HG03175 (cell line): Measurements from ENCODE around the gene ISM1.
"Not testable (repeated sequence)": the region's sequence is repeated elsewhere in the genome, so short reads cannot be mapped to it uniquely, and the experiment has no call there.

Source experiments
- ATAC-seq: cut with Tn5 transposase; IDR thresholded peaks from one replicate; pipeline ENCODE4 v1.9.1; 2021; ENCODE audit warnings: mild to moderate bottlenecking, moderate library complexity; ENCODE audit not compliant: unreplicated experiment

ISM1 gene

GRCh38 chr20:13221313-13221672 lies 219 bp downstream of the ISM1 start:
- ATAC-seq = peak; percentile 26

GRCh38 chr20:13221673-13222318 lies 722 bp downstream of the ISM1 start:
- peak; percentile 80 for ATAC-seq

- no peak for ATAC-seq
Measured at GRCh38 chr20:13222319-13222716, 1.2 kb downstream of the ISM1 start.

- no peak for ATAC-seq
Measured at GRCh38 chr20:13223736-13224520, 2.9 kb downstream of the ISM1 start.

- ATAC-seq = no peak
Measured at GRCh38 chr20:13226367-13226766, 5.3 kb downstream of the ISM1 start.

- no peak for ATAC-seq
Measured at GRCh38 chr20:13228771-13229170, 7.7 kb downstream of the ISM1 start.

- peak; percentile 87 for ATAC-seq
Measured at GRCh38 chr20:13229538-13229937, 8.5 kb downstream of the ISM1 start.

- ATAC-seq = no peak
Measured at GRCh38 chr20:13231031-13231752, 10.1 kb downstream of the ISM1 start.

GRCh38 chr20:13232999-13233398 lies 11.9 kb downstream of the ISM1 start:
- ATAC-seq = no peak

- ATAC-seq = no peak
Measured at GRCh38 chr20:13234961-13235360, 13.9 kb downstream of the ISM1 start.

GRCh38 chr20:13236360-13236759 lies 15.3 kb downstream of the ISM1 start:
- ATAC-seq = not testable (repeated sequence)

- no peak for ATAC-seq
Measured at GRCh38 chr20:13236990-13237720, 16.1 kb downstream of the ISM1 start.

GRCh38 chr20:13238001-13238653 lies 17.1 kb downstream of the ISM1 start:
- no peak for ATAC-seq

GRCh38 chr20:13243826-13244376 lies 22.8 kb downstream of the ISM1 start:
- no peak for ATAC-seq

- no peak for ATAC-seq
Measured at GRCh38 chr20:13245250-13245723, 24.2 kb downstream of the ISM1 start.

- no peak for ATAC-seq
Measured at GRCh38 chr20:13249118-13249797, 28.2 kb downstream of the ISM1 start.

- ATAC-seq = no peak
Measured at GRCh38 chr20:13249798-13250170, 28.7 kb downstream of the ISM1 start.

- no peak for ATAC-seq
Measured at GRCh38 chr20:13250251-13250650, 29.2 kb downstream of the ISM1 start.

GRCh38 chr20:13251106-13251903 lies 30.2 kb downstream of the ISM1 start:
- no peak for ATAC-seq
